Thoracic aorta (tissue), 2 donors: ENCODE results near the gene RNF152. TPM values are rescaled to one million over a fixed set of nuclear protein-coding genes. Genes with fewer than 3 reads are reported as not detected.
"Not testable (repeated sequence)": the region's sequence is repeated elsewhere in the genome, so short reads cannot be mapped to it uniquely, and the experiment has no call there.

Experiments used
- ATAC-seq: fragments of 150-250 bp; one replicate; pipeline ENCODE4 v1.8.0; 2017; ENCODE audit warnings: low read depth; ENCODE audit not compliant: insufficient number of reproducible peaks, low FRiP score
- DNase-seq: peaks from one replicate; pipeline ENCODE4 v3.0.0-alpha.2; 2020; ENCODE audit warnings: low spot score
- H3K27ac ChIP-seq, 2 donors: fragments of 200-600 bp; sonication (generic); 1 replicate in 1 of 2; 2 replicates in 1 of 2; pipeline ENCODE4 v1.5.1; 2016; ENCODE audit warnings: mild to moderate bottlenecking in 2 of 2, moderate library complexity in 2 of 2
- H3K27me3 ChIP-seq: fragments of 200-600 bp; sonication (generic); replicated peaks from 2 replicates; pipeline ENCODE4 v1.6.0; 2016; ENCODE audit warnings: mild to moderate bottlenecking; ENCODE audit not compliant: insufficient read depth
- H3K36me3 ChIP-seq: fragments of 200-600 bp; sonication (generic); one replicate; pipeline ENCODE4 v1.5.1; 2016
- H3K4me1 ChIP-seq, 2 donors: fragments of 200-600 bp; sonication (generic); 1 replicate in 1 of 2; 2 replicates in 1 of 2; pipeline versions ENCODE4 v1.5.1 to v1.6.0; 2016; ENCODE audit warnings: low read depth in 2 of 2, mild to moderate bottlenecking in 1 of 2; ENCODE audit not compliant: control insufficient read depth in 1 of 2
- H3K4me3 ChIP-seq: fragments of 200-600 bp; sonication (generic); 2 replicates; pipeline ENCODE4 v1.5.1; 2016; ENCODE audit warnings: mild to moderate bottlenecking
- H3K9me3 ChIP-seq: fragments of 200-600 bp; sonication (generic); 2 replicates; pipeline ENCODE4 v1.5.1; 2016
- CTCF ChIP-seq: fragments of 200-600 bp; sonication (generic); IDR thresholded peaks from one replicate; pipeline ENCODE4 v1.5.1; 2019; ENCODE audit warnings: antibody characterized with exemption
- total RNA-seq, 2 donors: library from RNA; depleted of rRNA; stranded (reverse); fragments of >200 nt; gene quantifications; one replicate each; pipeline versions ENCODE4 v1.1.0 to v1.2.3, GENCODE V29; 2016

The RNF152 gene
- total RNA-seq, 2 donors from 2014 or later = 30.5 to 57.7 TPM

DNA sequence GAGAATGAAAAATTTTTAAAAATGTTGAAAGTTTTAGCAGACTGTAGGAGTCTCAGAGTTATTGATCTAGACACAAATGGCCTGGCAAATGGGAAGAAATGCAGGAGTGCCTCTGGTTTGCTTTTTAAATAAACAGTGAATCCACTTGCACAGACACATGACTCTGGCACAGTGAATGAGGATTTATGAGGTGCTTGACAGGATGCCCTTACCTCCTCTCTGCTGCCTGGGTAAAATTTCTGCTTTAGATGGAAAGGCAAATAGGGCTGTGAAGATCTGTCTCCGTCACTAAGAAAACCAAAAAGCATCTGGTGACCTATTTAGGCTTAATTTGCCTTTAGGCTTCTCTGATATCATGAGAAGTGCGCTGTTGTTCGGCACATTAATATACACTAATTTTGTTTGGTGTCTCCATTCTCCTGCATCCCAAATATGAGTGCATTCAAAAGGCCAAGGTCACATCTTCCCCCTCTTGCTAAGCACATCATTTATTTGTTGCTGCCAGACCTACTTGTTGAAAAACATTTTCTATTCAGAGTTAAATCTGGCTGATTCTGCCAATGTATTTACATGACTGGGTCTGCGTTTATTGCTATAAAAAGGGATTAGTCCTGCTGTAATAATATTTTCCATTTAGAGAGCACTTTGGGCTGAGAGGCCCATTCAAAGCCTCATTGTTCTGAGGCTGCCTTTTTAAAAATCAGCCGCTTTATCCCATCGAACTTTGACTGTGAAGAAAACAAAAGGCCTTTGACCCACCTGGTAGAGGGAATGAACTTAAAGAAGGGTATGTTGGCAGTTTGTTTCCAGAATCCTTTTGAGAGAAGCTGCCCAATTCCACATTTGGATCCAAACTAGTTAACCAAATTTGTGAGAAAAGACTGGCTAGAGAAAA is 94.9 kb downstream of the RNF152 start:
- H3K36me3 ChIP-seq = no peaks in the 10 kb centered on the region
- no peak for ATAC-seq
- TF ChIP-seq CTCF = no peak
- no peaks in the 10 kb centered on the region for H3K27me3 ChIP-seq
- no peak for DNase-seq
- no peak overlapping the region for H3K27ac ChIP-seq
- no peak overlapping the region for H3K4me3 ChIP-seq
- no peaks in the 10 kb centered on the region for H3K9me3 ChIP-seq
- no peaks in the 10 kb centered on the region for H3K4me1 ChIP-seq

DNA sequence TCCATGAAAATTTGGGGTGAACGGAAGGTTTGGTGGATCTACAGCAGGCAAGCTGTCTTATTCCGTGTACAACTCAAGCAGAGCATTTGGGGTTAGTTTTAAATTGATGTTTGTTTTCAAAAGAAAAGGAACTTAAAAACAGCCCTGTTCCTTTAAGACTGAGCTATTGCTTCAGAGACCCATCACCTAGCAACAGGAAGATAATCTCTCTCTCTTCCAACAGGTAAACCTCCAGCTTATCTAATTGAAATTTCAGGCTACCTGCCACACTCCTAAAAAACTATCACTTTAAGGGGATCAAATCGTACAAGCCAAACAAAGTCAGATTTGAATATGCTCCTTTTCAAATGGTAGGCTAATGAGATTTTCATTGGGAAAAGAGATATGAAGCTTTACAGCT is 101.8 kb downstream of the RNF152 start:
- no peak for TF ChIP-seq CTCF
- H3K27me3 ChIP-seq = no peaks in the 10 kb centered on the region
- no peak overlapping the region for H3K27ac ChIP-seq
- H3K4me3 ChIP-seq = no peak overlapping the region
- H3K4me1 ChIP-seq = no peaks in the 10 kb centered on the region
- no peak for DNase-seq
- H3K36me3 ChIP-seq = no peaks in the 10 kb centered on the region
- peaks cover 2% of the 10 kb centered on the region for H3K9me3 ChIP-seq
- no peak for ATAC-seq

DNA sequence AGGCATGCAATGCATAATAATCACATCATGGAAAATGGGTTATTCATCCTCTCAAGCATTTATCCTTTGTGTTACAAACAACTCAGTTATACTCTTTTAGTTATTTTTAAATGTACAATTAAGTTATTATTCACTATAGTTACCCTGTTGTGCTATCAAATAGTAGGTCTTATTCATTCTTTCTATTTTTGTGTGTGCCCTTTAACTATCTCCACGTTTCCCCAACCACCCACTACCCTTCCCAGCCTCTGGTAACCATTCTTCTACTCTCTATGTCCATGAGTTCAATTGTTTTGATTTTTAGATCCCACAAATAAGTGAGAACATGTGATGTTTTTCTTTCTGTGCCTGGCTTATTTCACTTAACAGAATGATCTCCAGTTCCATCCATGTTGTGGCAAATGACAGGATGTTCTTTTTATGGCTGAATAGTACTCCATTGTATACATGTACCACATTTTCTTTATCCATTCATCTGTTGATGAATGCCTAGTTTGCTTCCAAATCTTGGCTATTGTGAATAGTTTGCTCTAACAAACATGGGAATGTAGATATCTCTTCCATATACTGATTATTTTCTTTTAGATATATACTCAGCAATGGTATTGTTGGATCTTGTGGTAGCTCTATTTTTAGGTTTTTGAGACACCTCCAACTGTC is 105.7 kb downstream of the RNF152 start:
- not testable (repeated sequence) for ATAC-seq

DNA sequence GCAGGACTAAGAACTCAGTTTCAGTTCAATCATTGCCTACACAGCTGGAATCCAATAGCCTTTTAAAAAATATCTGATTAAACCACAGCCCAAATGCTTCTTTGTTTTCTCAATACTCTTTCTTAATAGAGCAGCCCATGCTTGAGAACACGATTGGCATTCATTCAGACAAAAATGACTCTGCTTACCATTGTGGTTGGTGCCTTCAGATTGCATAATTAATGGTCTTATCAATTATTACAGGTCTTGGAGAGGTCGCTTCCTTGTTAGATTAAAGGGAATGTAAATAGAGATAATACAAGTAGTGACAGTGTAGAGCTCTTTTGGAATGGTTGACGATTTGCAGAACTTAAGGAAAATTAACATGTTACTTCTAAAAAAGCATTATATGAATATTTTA is 107.2 kb downstream of the RNF152 start:
- TF ChIP-seq CTCF = no peak
- ATAC-seq = no peak
- H3K27me3 ChIP-seq = no peaks in the 10 kb centered on the region
- no peak for DNase-seq
- no peak overlapping the region for H3K4me3 ChIP-seq
- H3K9me3 ChIP-seq = peaks cover 2% of the 10 kb centered on the region
- no peaks in the 10 kb centered on the region for H3K4me1 ChIP-seq
- no peak overlapping the region for H3K27ac ChIP-seq
- no peaks in the 10 kb centered on the region for H3K36me3 ChIP-seq

More for the DNA sequence above, 105.7 kb downstream of the RNF152 start:
- DNase-seq, H3K27me3 ChIP-seq, H3K4me3 ChIP-seq, H3K9me3 ChIP-seq, H3K4me1 ChIP-seq, H3K36me3 ChIP-seq, H3K27ac ChIP-seq: not testable (repeated sequence)

DNA sequence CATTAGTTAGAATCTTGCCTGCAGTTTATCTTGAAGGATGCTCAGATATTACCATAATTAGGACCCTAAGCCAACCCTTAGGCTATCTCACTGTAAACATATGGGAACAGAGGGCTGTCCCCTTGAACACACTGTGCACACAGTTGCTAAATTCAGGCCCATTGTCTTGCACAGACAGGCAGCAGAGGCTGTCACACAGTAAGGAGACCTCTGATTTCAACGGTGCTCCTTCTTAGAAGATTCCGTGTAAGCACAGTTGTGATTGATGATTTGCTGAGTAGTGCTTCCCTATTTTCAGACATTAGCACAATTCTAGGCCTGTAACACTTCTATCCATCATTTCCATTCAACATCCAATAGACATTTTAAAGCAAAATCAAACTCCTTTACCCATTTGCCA is 108.0 kb downstream of the RNF152 start:
- no peaks in the 10 kb centered on the region for H3K4me1 ChIP-seq
- DNase-seq (no peak), ATAC-seq (no peak)
- no peak overlapping the region for H3K4me3 ChIP-seq
- TF ChIP-seq CTCF = no peak
- H3K9me3 ChIP-seq = peaks cover 2% of the 10 kb centered on the region
- H3K36me3 ChIP-seq = no peaks in the 10 kb centered on the region
- H3K27ac ChIP-seq = no peak overlapping the region
- no peaks in the 10 kb centered on the region for H3K27me3 ChIP-seq
